Mammary microvascular endothelial cell (primary cell): ENCODE results near the gene FMR1. TPM values are rescaled to one million over a fixed set of nuclear protein-coding genes. Genes with fewer than 3 reads are reported as not detected.

Experiments used
- total RNA-seq: library from RNA; depleted of rRNA; stranded (reverse); fragments of >200 nt; gene quantifications from 2 replicates; pipeline ENCODE4 v1.2.3, GENCODE V29; 2015

The FMR1 gene
- total RNA-seq, result 12.1 and 12.8 TPM in 2 replicates

GRCh38 chrX:147911192-147912022 is at the start of gene FMR1:
FMR1 (plus strand) TSS chrX:147911919; CDS start chrX:147912180, 261 bp downstream.

GRCh38 chrX:147981038-147981752 is 69.5 kb downstream of the FMR1 start, which contains the start of gene FMR1NB:
FMR1NB (plus strand) TSS chrX:147981337; CDS start chrX:147981403, 66 bp downstream.

Other genes starting within 250 kb of the FMR1 start
- gene FMR1NB, start 69.4 kb downstream of the FMR1 start, total RNA-seq, result not detected in 2 replicates